ENCODE measurements around the gene DYNC1I1. TPM values are rescaled to one million over a fixed set of nuclear protein-coding genes. Genes with fewer than 3 reads are reported as not detected.

DYNC1I1 gene
- total RNA-seq, 3 donors from 2014 or later (not counting 1 experiment from before 2014, with no cell fraction given): not detected

DNA sequence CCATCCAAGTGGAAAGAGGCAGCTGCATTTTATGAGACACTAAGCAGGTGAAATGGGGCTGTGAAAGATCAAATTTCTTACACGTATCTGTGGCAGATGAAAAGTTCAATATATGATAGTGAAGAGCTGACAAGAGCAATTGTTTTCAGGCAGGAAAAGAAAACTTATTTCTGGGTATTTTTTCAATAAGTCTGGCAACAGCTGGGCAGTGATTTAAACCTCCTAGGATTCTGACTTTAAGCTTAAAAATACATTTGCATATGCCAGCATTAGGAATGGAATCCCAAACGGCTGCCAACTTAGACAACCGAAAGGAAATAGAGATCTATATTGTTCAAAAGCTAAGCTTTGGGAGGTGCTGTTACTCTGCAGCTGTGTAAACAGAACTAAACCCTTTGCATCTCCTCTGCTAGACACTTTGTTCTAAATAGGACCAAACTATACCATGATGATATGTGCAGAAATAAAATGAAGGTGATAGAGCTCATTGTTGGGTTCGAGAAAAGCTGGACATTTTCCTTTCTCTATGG, 26.1 kb downstream of the DYNC1I1 start:
- no peak overlapping the region for H3K27ac Mint-ChIP-seq
- DNase-seq: no peak
- 71% methylated on average over 4 of the region's 4 CpGs for whole genome bisulfite sequencing (ENCODE audit: insufficient coverage)

DNA sequence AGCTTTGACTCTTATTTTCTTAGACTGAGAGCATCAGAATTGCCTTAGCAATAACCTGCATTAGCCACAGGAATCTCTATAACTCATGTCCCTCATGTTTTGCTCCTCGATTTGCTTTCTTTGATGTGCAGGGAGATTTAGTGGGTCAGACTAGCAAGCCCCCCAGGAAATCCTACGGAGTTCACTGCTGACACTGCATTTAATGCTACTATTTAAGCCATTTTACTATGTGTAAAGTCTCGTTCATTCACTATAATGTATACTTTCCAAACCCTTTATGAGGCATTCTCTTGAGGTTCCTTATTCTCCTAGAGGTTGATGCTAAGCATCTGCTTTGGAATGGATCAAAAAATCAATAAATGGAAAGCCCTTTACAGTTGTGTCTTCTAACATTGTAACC, 28.4 kb downstream of the DYNC1I1 start:
- H3K9me3 ChIP-seq (ENCODE audit: control insufficient read depth, insufficient read depth, low read length): no peaks in the 10 kb centered on the region
- Mint-ChIP-seq H3K27me3 (ENCODE audit: low read depth in 2 of 2) (peaks cover 10 to 17% of the 10 kb centered on the region in 2 donors), H3K36me3 (no peaks in the 10 kb centered on the region), H3K27ac (no peak overlapping the region), H3K4me3 (no peak overlapping the region), H3K4me1 (no peaks in the 10 kb centered on the region), H3K9me3 (no peaks in the 10 kb centered on the region)
- no peak overlapping the region for H3K27ac ChIP-seq (ENCODE audit: low read length)
- intact Hi-C loops (cut with micrococcal nuclease): no loop called here
- H3K4me3 ChIP-seq (ENCODE audit: low read length): no peak overlapping the region
- no peaks in the 10 kb centered on the region for H3K4me1 ChIP-seq (ENCODE audit: control insufficient read depth, insufficient read depth, low read length)
- ATAC-seq (no peak), DNase-seq (no peak)
- WGBS (ENCODE audit: insufficient coverage): 74% methylated on average over 3 of the region's 3 CpGs
- no peaks in the 10 kb centered on the region for H3K36me3 ChIP-seq (ENCODE audit: control insufficient read depth, insufficient read depth, low read length)
- TF ChIP-seq, protein P1, sequence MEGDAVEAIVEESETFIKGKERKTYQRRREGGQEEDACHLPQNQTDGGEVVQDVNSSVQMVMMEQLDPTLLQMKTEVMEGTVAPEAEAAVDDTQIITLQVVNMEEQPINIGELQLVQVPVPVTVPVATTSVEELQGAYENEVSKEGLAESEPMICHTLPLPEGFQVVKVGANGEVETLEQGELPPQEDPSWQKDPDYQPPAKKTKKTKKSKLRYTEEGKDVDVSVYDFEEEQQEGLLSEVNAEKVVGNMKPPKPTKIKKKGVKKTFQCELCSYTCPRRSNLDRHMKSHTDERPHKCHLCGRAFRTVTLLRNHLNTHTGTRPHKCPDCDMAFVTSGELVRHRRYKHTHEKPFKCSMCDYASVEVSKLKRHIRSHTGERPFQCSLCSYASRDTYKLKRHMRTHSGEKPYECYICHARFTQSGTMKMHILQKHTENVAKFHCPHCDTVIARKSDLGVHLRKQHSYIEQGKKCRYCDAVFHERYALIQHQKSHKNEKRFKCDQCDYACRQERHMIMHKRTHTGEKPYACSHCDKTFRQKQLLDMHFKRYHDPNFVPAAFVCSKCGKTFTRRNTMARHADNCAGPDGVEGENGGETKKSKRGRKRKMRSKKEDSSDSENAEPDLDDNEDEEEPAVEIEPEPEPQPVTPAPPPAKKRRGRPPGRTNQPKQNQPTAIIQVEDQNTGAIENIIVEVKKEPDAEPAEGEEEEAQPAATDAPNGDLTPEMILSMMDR (IDR thresholded peaks at IDR 0.05): no peak
- no peaks in the 10 kb centered on the region for H3K27me3 ChIP-seq (ENCODE audit: control insufficient read depth, insufficient read depth, low read length)

More for the DNA sequence above, 26.1 kb downstream of the DYNC1I1 start:
- Histone ChIP-seq H3K9me3 (ENCODE audit: control insufficient read depth, insufficient read depth, low read length) (no peaks in the 10 kb centered on the region), H3K36me3 (ENCODE audit: control insufficient read depth, insufficient read depth, low read length) (no peaks in the 10 kb centered on the region), H3K4me3 (ENCODE audit: low read length) (no peak overlapping the region), H3K27me3 (ENCODE audit: control insufficient read depth, insufficient read depth, low read length) (no peaks in the 10 kb centered on the region), H3K4me1 (ENCODE audit: control insufficient read depth, insufficient read depth, low read length) (no peaks in the 10 kb centered on the region), H3K27ac (ENCODE audit: low read length) (no peak overlapping the region)
- Mint-ChIP-seq H3K9me3 (no peaks in the 10 kb centered on the region), H3K4me1 (no peaks in the 10 kb centered on the region), H3K27me3 (ENCODE audit: low read depth in 2 of 2) (peaks cover 10 to 15% of the 10 kb centered on the region in 2 donors), H3K4me3 (no peak overlapping the region), H3K36me3 (no peaks in the 10 kb centered on the region)
- intact Hi-C loops (cut with micrococcal nuclease): no loop called here
- TF ChIP-seq, protein P1 (IDR thresholded peaks at IDR 0.05): no peak
- ATAC-seq: no peak

- DNase-seq (no peak), ATAC-seq (no peak)
- Mint-ChIP-seq H3K36me3 (no peaks in the 10 kb centered on the region), H3K27ac (no peak overlapping the region), H3K4me3 (no peak overlapping the region), H3K27me3 (ENCODE audit: low read depth in 2 of 2) (peaks cover 10 to 18% of the 10 kb centered on the region in 2 donors), H3K4me1 (no peaks in the 10 kb centered on the region), H3K9me3 (no peaks in the 10 kb centered on the region)
- Histone ChIP-seq H3K27ac (ENCODE audit: low read length) (no peak overlapping the region), H3K27me3 (ENCODE audit: control insufficient read depth, insufficient read depth, low read length) (no peaks in the 10 kb centered on the region), H3K4me1 (ENCODE audit: control insufficient read depth, insufficient read depth, low read length) (no peaks in the 10 kb centered on the region), H3K36me3 (ENCODE audit: control insufficient read depth, insufficient read depth, low read length) (no peaks in the 10 kb centered on the region), H3K9me3 (ENCODE audit: control insufficient read depth, insufficient read depth, low read length) (no peaks in the 10 kb centered on the region), H3K4me3 (ENCODE audit: low read length) (no peak overlapping the region)
- WGBS (ENCODE audit: insufficient coverage): 95% methylated on average over 3 of the region's 3 CpGs
- intact Hi-C loops (cut with micrococcal nuclease): no loop called here
- TF ChIP-seq, protein P1 (IDR thresholded peaks at IDR 0.05): no peak
These were observed 29.9 kb downstream of the DYNC1I1 start for GRCh38 chr7:95802270-95802669.

DNA sequence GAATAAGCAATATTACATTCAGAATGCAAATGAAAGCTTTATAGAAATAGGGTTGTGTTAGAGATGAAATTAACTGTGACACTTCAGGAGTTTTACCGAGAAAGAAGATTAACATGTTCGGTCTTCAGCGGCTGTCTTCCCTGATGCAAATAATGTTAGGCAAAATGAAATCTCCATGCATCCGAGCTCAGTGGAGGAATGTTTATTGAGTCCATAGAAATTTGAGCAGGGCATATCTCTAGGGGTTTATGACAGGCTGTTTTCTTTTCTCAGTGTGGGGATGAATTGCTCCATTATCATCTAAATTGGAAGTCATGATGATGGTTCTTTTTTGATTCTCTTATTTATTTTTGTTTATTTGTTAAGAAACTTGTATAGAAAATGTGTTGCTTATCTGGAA, 31.7 kb downstream of the DYNC1I1 start:
- intact Hi-C loops (cut with micrococcal nuclease): no loop called here
- no peaks in the 10 kb centered on the region for H3K27me3 ChIP-seq (ENCODE audit: control insufficient read depth, insufficient read depth, low read length)
- no peak overlapping the region for H3K27ac ChIP-seq (ENCODE audit: low read length)
- H3K4me3 ChIP-seq (ENCODE audit: low read length): no peak overlapping the region
- DNase-seq (no peak), ATAC-seq (no peak)
- H3K36me3 ChIP-seq (ENCODE audit: control insufficient read depth, insufficient read depth, low read length): no peaks in the 10 kb centered on the region
- H3K9me3 ChIP-seq (ENCODE audit: control insufficient read depth, insufficient read depth, low read length): no peaks in the 10 kb centered on the region
- Mint-ChIP-seq H3K4me3 (no peak overlapping the region), H3K27me3 (ENCODE audit: low read depth in 2 of 2) (peaks cover 14 to 24% of the 10 kb centered on the region in 2 donors), H3K27ac (no peak overlapping the region), H3K4me1 (no peaks in the 10 kb centered on the region), H3K36me3 (no peaks in the 10 kb centered on the region), H3K9me3 (no peaks in the 10 kb centered on the region)
- WGBS (ENCODE audit: insufficient coverage): 92% methylated on average over 4 of the region's 4 CpGs
- no peaks in the 10 kb centered on the region for H3K4me1 ChIP-seq (ENCODE audit: control insufficient read depth, insufficient read depth, low read length)
- TF ChIP-seq, protein P1 (IDR thresholded peaks at IDR 0.05): no peak

All from natural killer cell (primary cell).